Mesothelial cell of epicardium (in vitro differentiated cells): ENCODE measurements around the gene ADPRM. TPM values are rescaled to one million over a fixed set of nuclear protein-coding genes. Genes with fewer than 3 reads are reported as not detected.

Experiments used
- DNase-seq, 2 experiments: peaks; one replicate each; pipeline ENCODE4 v3.0.0; 2021; ENCODE audit warnings: low spot score in 2 of 2; ENCODE audit not compliant: unreplicated experiment in 2 of 2
- H3K27ac Mint-ChIP-seq: 2 replicates; pipeline ENCODE4 v1.8.0; 2021; ENCODE audit warnings: mixed read lengths
- H3K27me3 Mint-ChIP-seq: 2 replicates; pipeline ENCODE4 v1.8.0; 2021; ENCODE audit warnings: low read depth, mixed read lengths
- H3K36me3 Mint-ChIP-seq: 2 replicates; pipeline ENCODE4 v1.8.0; 2021; ENCODE audit warnings: mixed read lengths
- H3K4me1 Mint-ChIP-seq: 2 replicates; pipeline ENCODE4 v1.8.0; 2021; ENCODE audit warnings: mixed read lengths
- H3K4me3 Mint-ChIP-seq: 2 replicates; pipeline ENCODE4 v1.8.0; 2021; ENCODE audit warnings: mild to moderate bottlenecking, moderate library complexity, mixed read lengths
- H3K9me3 Mint-ChIP-seq: 2 replicates; pipeline ENCODE4 v1.8.0; 2021; ENCODE audit warnings: mixed read lengths
- CTCF ChIP-seq: fragments of 200-600 bp; sonication (generic); IDR thresholded peaks from one replicate; pipeline ENCODE4 v1.5.0; 2021; ENCODE audit warnings: antibody characterized with exemption; ENCODE audit not compliant: unreplicated experiment
- total RNA-seq: library from RNA; stranded (reverse); gene quantifications from 3 replicates; pipeline ENCODE4 v1.2.1, GENCODE V29; 2021

The ADPRM gene
- total RNA-seq, 1 donor from 2014 or later, result 9.1 TPM

GRCh38 chr17:10724546-10725195 is 27.3 kb downstream of the ADPRM start:
- Mint-ChIP-seq H3K27me3 (no peaks in the 10 kb centered on the region), H3K36me3 (peaks cover 17% of the 10 kb centered on the region), H3K4me1 (no peaks in the 10 kb centered on the region), H3K9me3 (no peaks in the 10 kb centered on the region), H3K4me3 (no peak overlapping the region), H3K27ac (no peak overlapping the region)
- no peak for DNase-seq
- TF ChIP-seq CTCF, result no peak

- Mint-ChIP-seq H3K4me3 (no peak overlapping the region), H3K27ac (no peak overlapping the region), H3K4me1 (peaks cover 4% of the 10 kb centered on the region), H3K9me3 (no peaks in the 10 kb centered on the region), H3K27me3 (no peaks in the 10 kb centered on the region), H3K36me3 (peaks cover 17% of the 10 kb centered on the region)
- TF ChIP-seq CTCF, result no peak
- no peak for DNase-seq
Measured at GRCh38 chr17:10725262-10725661, 27.9 kb downstream of the ADPRM start.

GRCh38 chr17:10726196-10726595 is 28.8 kb downstream of the ADPRM start:
- H3K27me3 Mint-ChIP-seq, result no peaks in the 10 kb centered on the region
- H3K36me3 Mint-ChIP-seq, result peaks cover 17% of the 10 kb centered on the region
- TF ChIP-seq CTCF, result no peak
- H3K27ac Mint-ChIP-seq, result no peak overlapping the region
- H3K9me3 Mint-ChIP-seq, result no peaks in the 10 kb centered on the region
- DNase-seq, result no peak
- no peak overlapping the region for H3K4me3 Mint-ChIP-seq
- peaks cover 9% of the 10 kb centered on the region for H3K4me1 Mint-ChIP-seq

GRCh38 chr17:10727192-10727591 is 29.8 kb downstream of the ADPRM start:
- Mint-ChIP-seq H3K9me3 (no peaks in the 10 kb centered on the region), H3K36me3 (peaks cover 17% of the 10 kb centered on the region), H3K4me3 (no peak overlapping the region), H3K27me3 (peaks cover 2% of the 10 kb centered on the region), H3K4me1 (peaks cover 10% of the 10 kb centered on the region), H3K27ac (no peak overlapping the region)
- TF ChIP-seq CTCF, result no peak
- DNase-seq, result no peak

- no peaks in the 10 kb centered on the region for H3K9me3 Mint-ChIP-seq
- H3K4me3 Mint-ChIP-seq, result no peak overlapping the region
- no peak for DNase-seq
- no peak overlapping the region for H3K27ac Mint-ChIP-seq
- H3K27me3 Mint-ChIP-seq, result peaks cover 6% of the 10 kb centered on the region
- H3K36me3 Mint-ChIP-seq, result peaks cover 7% of the 10 kb centered on the region
- H3K4me1 Mint-ChIP-seq, result peaks cover 10% of the 10 kb centered on the region
- TF ChIP-seq CTCF, result no peak
Measured at GRCh38 chr17:10728331-10728892, 31.0 kb downstream of the ADPRM start.
